VCaP (cell line): ENCODE data around the gene ANKUB1.
A peak's percentile ranks its signal among the peaks of the same experiment; 100 is the strongest.
"Not testable (repeated sequence)": the region's sequence is repeated elsewhere in the genome, so short reads cannot be mapped to it uniquely, and the experiment has no call there.

Source experiments
- H3K27ac ChIP-seq: fragments of 450-650 bp; 2 replicates; pipeline ENCODE4 v1.5.1; 2017
- CTCF ChIP-seq: fragments of 450-650 bp; conservative IDR thresholded peaks from 2 replicates; pipeline ENCODE4 v1.5.1; 2017; ENCODE audit warnings: mild to moderate bottlenecking, moderate library complexity

The ANKUB1 gene, protein sequence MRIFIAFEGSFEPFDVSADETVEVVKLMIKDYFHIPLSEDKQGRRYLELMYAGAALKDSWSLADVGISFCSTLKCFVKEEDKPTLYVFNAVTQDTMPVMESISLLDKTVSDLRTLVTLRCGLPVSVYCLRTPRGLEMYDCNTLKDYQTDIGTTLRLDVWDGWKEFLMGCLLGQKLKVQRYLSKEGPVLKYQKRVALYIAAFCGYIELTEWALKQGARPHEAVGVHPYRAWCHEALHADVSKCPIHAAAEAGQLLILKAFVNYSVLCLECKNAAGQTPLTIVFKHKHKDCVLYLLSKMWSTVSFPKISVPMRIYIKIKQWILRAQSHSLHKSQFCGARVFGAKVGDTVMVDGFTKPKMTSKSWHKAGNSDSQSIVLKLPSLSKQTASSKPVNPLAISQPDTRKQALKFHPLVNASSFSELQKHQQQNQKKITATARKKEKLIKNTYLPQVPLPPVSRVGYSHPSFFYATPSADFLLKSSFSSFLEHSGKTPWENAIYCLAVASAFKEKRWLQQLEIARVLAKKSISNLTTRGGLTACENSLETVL

DNA sequence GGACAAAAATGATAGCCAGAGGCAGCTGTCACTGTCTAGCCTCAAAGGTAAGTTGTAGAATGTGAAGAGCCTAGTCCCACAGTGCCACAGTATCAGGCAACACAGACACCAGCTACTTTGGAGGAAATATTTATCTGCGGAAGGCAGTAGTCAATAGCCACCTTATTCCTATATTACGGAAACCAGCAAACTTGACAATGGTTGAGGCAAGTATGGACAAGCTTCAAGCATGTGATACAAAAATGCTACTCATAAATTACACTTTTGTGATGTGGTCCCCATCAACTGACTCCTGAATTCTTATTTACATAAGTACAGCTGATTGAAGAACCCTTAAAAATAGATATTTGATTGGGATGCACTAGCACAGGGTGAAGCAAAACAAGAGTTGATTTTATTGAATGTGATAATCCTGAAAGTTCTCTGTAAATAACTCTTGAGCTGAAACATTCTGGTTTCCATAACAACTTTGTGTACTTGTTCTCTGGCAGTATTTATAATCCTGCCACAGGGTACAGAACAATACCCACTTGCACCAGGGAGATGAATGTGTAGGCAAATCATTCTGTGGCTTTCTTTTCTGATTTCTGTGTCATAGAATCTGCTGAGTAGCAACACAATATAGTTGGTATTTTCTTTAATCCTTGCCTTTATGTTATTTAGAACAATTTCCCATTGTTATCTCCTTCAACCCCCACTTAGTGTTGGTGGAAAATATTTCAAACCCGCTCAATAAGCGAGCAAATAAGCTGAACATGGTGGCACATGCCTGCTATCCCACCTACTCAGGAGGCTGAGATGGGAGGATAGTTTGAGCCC is at the start of gene ANKUB1:
Gene ANKUB1, minus strand, starts transcription at position 103 of the 819 bp plus-strand sequence. CDS start 188 bp downstream, outside the sequence.
- TF ChIP-seq CTCF: no peak
- H3K27ac ChIP-seq: peak within 1 kb of the TSS; percentile 57

- TF ChIP-seq CTCF: no peak
- no peak overlapping the region for H3K27ac ChIP-seq
These were observed 47.5 kb upstream of the ANKUB1 start for GRCh38 chr3:149839896-149840295.

DNA sequence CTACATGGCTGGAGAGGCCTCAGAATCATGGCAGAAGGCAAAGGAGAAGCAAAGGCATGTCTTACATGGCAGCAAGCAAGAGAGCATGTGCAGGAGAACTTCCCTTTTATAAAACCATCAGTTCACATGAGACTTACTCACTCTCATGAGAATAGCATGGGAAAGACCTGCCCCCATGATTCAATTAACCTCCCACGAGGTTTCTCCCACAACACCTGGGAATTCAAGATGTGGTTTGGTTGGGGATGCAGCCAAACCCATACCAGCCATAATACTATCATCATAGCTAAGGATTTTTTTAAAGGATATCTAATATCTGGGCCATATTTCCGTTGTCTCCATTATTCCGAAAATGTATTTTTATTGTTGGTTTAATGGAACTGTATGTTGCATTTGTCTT is 47.1 kb upstream of the ANKUB1 start:
- not testable (repeated sequence) for H3K27ac ChIP-seq

DNA sequence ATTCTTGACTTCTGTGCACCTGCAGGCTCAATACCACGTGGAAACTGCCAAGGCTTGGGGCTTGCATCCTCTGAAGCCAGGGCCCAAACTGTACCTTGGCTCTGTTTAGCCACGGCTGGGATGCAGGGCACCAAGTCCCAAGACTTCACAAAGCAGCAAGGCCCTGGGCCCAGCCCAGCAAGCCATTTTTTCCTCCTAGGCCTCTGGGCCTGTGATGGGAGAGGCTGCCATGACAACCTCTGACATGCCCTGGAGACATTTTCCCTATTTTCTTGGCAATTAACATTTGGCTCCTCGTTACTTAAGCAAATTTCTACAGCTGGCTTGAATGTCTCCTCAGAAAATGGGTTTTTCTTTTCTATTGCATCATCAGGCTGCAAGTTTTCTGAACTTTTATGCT is 46.1 kb upstream of the ANKUB1 start:
- not testable (repeated sequence) for H3K27ac ChIP-seq

- TF ChIP-seq CTCF: no peak
- H3K27ac ChIP-seq: no peak overlapping the region
These were observed 40.9 kb upstream of the ANKUB1 start for GRCh38 chr3:149833241-149833640.

DNA sequence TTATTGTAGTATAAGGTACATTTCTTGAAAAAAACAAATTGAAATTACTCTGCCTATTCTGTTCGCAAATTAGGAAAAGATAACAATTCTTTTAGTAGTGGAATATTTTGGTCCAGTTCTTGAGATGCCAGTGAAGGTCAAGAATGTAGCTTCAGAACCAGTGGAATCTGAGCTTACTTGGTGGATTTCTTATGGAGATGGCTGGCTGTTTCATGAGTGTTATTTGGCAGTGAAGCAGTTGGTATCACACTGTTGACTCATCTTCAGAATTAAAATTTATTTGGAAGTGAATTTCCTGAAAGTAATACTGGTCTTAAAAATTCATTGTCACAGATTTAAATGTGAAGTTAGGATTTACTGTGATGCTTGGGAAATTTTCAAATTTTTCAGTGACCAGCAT is 39.7 kb upstream of the ANKUB1 start:
- TF ChIP-seq CTCF: no peak
- no peak overlapping the region for H3K27ac ChIP-seq

DNA sequence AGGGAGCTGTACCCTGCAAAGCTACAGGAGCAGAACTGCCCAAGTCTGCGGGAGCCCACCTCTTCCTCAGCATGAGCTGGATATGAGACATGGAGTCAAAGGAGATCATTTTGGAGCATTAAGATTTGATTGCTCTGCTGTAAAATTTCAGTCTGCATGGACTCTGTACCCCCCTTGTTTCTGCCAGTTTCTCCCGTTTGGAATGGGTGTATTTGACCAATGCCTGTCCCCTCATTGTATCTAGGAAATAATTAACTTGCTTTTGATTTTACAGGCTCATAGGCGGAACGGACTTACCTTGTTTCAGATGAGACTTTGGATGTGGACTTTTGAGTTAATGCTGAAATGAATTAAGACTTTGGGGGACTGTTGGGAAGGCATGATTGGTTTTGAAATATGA is 39.0 kb upstream of the ANKUB1 start:
- H3K27ac ChIP-seq: no peak overlapping the region
- TF ChIP-seq CTCF: no peak

GRCh38 chr3:149830902-149831301 is 38.5 kb upstream of the ANKUB1 start:
- no peak for TF ChIP-seq CTCF
- H3K27ac ChIP-seq: no peak overlapping the region

DNA sequence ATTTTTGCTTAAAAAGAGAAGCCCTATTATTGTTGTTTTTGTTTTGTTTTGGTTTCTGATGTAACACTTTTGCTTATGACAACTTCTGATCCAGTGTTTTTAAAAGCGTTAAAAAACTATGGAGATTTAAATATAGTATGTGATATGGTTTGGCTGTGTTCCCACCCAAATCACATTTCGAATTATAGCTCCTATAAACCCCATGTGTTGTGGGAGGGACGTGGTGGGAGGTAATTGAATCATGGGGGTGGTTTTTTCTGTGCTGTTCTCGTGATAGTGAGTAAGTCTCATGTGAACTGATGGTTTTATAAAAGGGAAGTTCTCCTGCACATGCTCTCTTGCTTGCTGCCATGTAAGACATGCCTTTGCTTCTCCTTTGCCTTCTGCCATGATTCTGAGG is 37.3 kb upstream of the ANKUB1 start:
- H3K27ac ChIP-seq: not testable (repeated sequence)
